Esophagus muscularis mucosa (tissue), 4 donors: Measurements from ENCODE around the gene CYYR1. TPM values are rescaled to one million over a fixed set of nuclear protein-coding genes. Genes with fewer than 3 reads are reported as not detected.

Source experiments
- DNase-seq: peaks from one replicate; pipeline ENCODE4 v3.0.0-alpha.2; 2017; ENCODE audit errors: extremely low spot score
- H3K27ac ChIP-seq, 4 donors: fragments of 200-600 bp; sonication (generic); replicated peaks in 1 of 4; 1 replicate in 3 of 4; 2 replicates in 1 of 4; pipeline ENCODE4 v1.5.1; 2016 to 2019; ENCODE audit warnings: mild to moderate bottlenecking in 1 of 4
- H3K27me3 ChIP-seq, 4 donors: fragments of 200-600 bp; sonication (generic); one replicate each; pipeline versions ENCODE4 v1.5.1 to v1.6.0; 2016 to 2019
- H3K36me3 ChIP-seq, 4 donors: fragments of 200-600 bp; sonication (generic); one replicate each; pipeline ENCODE4 v1.5.1; 2016 to 2019
- H3K4me1 ChIP-seq, 4 donors: fragments of 200-600 bp; sonication (generic); one replicate each; pipeline ENCODE4 v1.5.1; 2016 to 2019
- H3K4me3 ChIP-seq, 4 donors: fragments of 200-600 bp; sonication (generic); 1 replicate in 2 of 4; 2 replicates in 2 of 4; pipeline ENCODE4 v1.5.1; 2016 to 2019; ENCODE audit warnings: mild to moderate bottlenecking in 4 of 4, moderate library complexity in 1 of 4
- H3K9me3 ChIP-seq, 4 donors: fragments of 200-600 bp; sonication (generic); 1 replicate in 3 of 4; 2 replicates in 1 of 4; pipeline ENCODE4 v1.5.1; 2016 to 2019
- EP300 ChIP-seq: sonication (generic); formaldehyde crosslinking; IDR thresholded peaks from one replicate; pipeline ENCODE4 v1.6.1; 2017; ENCODE audit warnings: antibody characterized with exemption
- POLR2A ChIP-seq: fragments of 450-650 bp; IDR thresholded peaks from one replicate; pipeline ENCODE4 v1.6.1; 2017; ENCODE audit warnings: antibody characterized with exemption, moderate library complexity, mild to moderate bottlenecking, low read depth
- POLR2AphosphoS5 ChIP-seq, 2 donors: sonication (generic); formaldehyde crosslinking; IDR thresholded peaks; one replicate each; pipeline ENCODE4 v1.6.1; 2017; ENCODE audit warnings: antibody characterized with exemption in 2 of 2
- WGBS: methylation state at CpG from one replicate; pipeline ENCODE4 v1.1.5; 2018; 5-methylcytosine and 5-hydroxymethylcytosine counted together
- intact Hi-C: fragments of 100-400 bp; cut with DNase I; formaldehyde crosslinking; loops from one replicate; pipeline ENCODE4 v1.15.1; 2023
- total RNA-seq, 4 donors: library from RNA; depleted of rRNA; stranded (reverse); fragments of >200 nt; gene quantifications; one replicate each; pipeline versions ENCODE4 v1.1.0 to v1.2.1, GENCODE V29; 2016
- TF ChIP-seq, protein P1 (sequence below), 3 experiments: fragments of 200-600 bp in 2 of 3; fragments of 450-650 bp in 1 of 3; sonication (generic) in 2 of 3; IDR thresholded peaks; one replicate each; pipeline ENCODE4 v1.5.1; 2017 to 2019; ENCODE audit warnings: antibody characterized with exemption in 3 of 3, mild to moderate bottlenecking in 2 of 3, moderate library complexity in 1 of 3

Gene CYYR1
- total RNA-seq, 4 donors from 2014 or later = 10.0 to 19.3 (median 16.3) TPM

DNA sequence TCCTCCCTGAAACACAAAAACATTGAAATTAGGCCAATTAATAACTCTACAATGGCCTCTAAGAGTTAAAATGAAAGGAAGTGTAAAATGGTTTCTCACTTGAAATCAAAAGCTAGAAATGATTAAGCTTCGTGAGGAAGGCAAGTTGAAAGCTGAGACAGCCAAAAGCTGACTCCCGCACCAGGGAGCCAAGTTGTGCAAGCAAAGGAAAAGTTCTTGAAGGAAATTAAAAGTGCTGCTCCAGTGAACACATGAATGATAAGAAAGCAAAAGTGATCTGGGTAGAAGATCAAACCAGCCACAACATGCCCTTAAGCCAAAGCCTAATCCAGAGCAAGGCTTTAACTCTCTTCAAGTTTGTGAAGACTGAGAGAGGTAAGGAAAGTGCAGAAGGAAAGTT lies 22.8 kb downstream of the CYYR1 start:
- Histone ChIP-seq H3K27me3 (no peaks in the 10 kb centered on the region), H3K36me3 (no peaks in the 10 kb centered on the region), H3K4me3 (no peak overlapping the region), H3K4me1 (peaks cover 0 to 7% (median 2%) of the 10 kb centered on the region in 4 donors), H3K27ac (peak overlapping the region in 3 of 4 donors; percentile 23 to 37 (median 31)), H3K9me3 (no peaks in the 10 kb centered on the region)
- intact Hi-C loops = no loop called here
- TF ChIP-seq POLR2AphosphoS5 (IDR thresholded peaks at IDR 0.05) (no peak), POLR2A (no peak), EP300 (no peak)
- TF ChIP-seq, protein P1, sequence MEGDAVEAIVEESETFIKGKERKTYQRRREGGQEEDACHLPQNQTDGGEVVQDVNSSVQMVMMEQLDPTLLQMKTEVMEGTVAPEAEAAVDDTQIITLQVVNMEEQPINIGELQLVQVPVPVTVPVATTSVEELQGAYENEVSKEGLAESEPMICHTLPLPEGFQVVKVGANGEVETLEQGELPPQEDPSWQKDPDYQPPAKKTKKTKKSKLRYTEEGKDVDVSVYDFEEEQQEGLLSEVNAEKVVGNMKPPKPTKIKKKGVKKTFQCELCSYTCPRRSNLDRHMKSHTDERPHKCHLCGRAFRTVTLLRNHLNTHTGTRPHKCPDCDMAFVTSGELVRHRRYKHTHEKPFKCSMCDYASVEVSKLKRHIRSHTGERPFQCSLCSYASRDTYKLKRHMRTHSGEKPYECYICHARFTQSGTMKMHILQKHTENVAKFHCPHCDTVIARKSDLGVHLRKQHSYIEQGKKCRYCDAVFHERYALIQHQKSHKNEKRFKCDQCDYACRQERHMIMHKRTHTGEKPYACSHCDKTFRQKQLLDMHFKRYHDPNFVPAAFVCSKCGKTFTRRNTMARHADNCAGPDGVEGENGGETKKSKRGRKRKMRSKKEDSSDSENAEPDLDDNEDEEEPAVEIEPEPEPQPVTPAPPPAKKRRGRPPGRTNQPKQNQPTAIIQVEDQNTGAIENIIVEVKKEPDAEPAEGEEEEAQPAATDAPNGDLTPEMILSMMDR (IDR thresholded peaks at IDR 0.05) = no peak
- 57% methylated on average over 2 of the region's 2 CpGs for WGBS
- no peak for DNase-seq

DNA sequence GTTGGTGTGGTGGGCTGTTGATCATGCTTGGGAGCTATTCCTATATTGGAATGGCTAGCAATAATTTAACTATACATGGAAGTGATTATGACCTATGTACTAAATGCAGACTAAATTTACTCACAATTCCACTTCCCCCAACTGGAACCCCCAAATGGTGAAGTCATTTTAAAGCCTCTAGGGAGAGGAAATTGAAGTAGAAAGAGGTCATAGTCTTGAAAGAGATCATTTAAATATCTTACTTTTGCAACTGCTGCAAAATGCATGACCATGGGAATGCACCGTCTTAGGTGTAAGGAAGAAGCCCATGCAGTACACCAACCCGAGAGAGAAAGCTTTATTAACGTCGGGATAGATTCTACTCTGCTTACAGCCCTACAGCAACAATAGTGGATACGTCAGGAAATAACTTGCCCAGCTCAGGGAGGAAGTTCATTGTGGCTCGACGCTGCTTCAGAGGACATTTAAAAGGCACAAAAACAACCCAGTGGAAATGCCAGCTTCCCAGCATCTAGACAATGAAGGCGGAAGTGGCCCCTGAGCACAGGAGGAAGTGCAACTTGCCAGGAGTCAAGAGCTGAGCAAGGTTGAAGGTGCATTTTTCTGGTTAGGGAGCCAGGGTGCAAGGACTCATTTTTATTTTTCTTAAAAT lies 26.5 kb downstream of the CYYR1 start:
- DNase-seq = no peak
- Histone ChIP-seq H3K9me3 (no peaks in the 10 kb centered on the region), H3K4me1 (peaks cover 0 to 7% (median 2%) of the 10 kb centered on the region in 4 donors), H3K36me3 (no peaks in the 10 kb centered on the region), H3K27ac (peak overlapping the region; percentile 35 to 54 (median 51)), H3K27me3 (no peaks in the 10 kb centered on the region), H3K4me3 (no peak overlapping the region)
- TF ChIP-seq POLR2AphosphoS5 (IDR thresholded peaks at IDR 0.05) = peak; percentile 40 to 52
- TF ChIP-seq, protein P1 (IDR thresholded peaks at IDR 0.05) = no peak
- 81% methylated on average over 8 of the region's 8 CpGs for WGBS
- intact Hi-C loops = no loop called here

DNA sequence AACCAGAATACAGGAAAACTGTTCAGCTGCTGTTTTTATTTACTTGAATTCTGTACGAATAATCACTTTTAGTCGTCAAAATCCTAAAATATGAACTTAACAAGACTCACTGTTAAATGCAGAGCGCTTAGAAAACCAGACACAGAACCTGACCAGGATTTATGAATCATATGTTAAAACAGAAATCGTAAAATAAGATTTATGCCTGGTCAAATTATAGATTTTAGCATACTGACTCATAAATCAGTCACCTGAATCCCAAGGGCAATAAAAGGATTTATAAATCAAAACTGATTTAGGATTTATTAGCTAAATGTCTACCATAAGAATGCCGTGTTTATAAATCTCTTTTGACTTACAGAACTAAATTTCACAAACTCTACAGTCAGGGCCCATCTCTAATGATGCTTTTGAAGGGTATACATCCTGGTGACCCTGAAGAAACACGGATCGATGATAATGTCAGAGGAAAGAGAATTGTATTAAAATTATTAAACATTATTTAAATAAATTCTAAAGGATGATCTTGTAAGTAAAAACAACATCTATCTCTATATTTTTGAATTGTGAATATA lies 28.8 kb downstream of the CYYR1 start:
- 90% methylated on average over 7 of the region's 7 CpGs for WGBS
- TF ChIP-seq, protein P1 (IDR thresholded peaks at IDR 0.05) = no peak
- TF ChIP-seq POLR2AphosphoS5 (IDR thresholded peaks at IDR 0.05) (no peak), POLR2A (no peak), EP300 (no peak)
- peaks cover 0 to 5% (median 0%) of the 10 kb centered on the region in 4 donors for H3K4me1 ChIP-seq
- no peaks in the 10 kb centered on the region for H3K36me3 ChIP-seq
- no peak overlapping the region for H3K4me3 ChIP-seq
- no peak for DNase-seq
- H3K27me3 ChIP-seq = no peaks in the 10 kb centered on the region
- H3K27ac ChIP-seq = no peak overlapping the region
- intact Hi-C loops = no loop called here
- H3K9me3 ChIP-seq = no peaks in the 10 kb centered on the region

DNA sequence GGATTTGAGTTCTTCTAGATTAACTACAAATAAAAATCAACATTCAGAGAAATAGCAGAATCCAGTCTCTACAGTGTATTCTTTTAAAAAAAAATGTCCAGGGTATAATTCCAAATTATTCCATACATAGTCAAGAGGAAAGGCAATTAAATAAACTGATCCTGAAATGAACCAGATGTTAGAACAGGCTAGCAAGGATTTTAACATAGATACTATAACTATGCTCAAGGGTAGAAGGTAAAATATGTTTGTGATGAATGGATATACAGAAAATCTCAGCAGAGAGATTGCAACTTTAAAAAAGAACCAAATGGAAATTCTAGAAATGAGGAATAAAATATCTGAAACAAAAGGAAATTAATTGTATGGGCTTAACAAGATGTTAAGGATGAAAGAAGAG lies 32.4 kb downstream of the CYYR1 start:
- H3K4me1 ChIP-seq = no peaks in the 10 kb centered on the region

More for the DNA sequence above, 32.4 kb downstream of the CYYR1 start:
- Histone ChIP-seq H3K36me3 (no peaks in the 10 kb centered on the region), H3K27ac (no peak overlapping the region), H3K27me3 (no peaks in the 10 kb centered on the region), H3K9me3 (no peaks in the 10 kb centered on the region), H3K4me3 (no peak overlapping the region)
- intact Hi-C loops = no loop called here
- DNase-seq = no peak
- TF ChIP-seq, protein P1 (IDR thresholded peaks at IDR 0.05) = no peak
- TF ChIP-seq POLR2A (no peak), EP300 (no peak), POLR2AphosphoS5 (IDR thresholded peaks at IDR 0.05) (no peak)
